ENCODE data around the gene MOSPD2.

Gene MOSPD2

DNA sequence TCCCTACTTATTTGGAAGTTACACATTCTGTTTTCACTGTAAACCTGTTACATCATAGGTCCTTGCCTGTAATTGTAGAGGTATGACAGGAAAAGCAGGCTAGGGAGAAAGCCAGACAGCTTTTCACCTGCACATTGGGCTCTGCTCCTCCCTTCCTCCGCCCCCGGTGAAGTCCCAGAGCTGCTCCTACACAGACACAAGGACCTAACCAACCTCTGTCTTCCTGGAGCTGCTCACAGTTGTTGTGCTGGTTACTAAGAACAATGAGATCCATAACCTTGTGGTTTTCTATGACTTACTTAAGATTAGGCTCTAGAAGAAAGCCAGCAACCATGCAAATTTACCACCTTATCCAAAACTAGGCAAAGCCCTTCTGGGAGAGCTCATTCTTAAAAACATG is 40.0 kb downstream of the MOSPD2 start:
- in situ Hi-C loops (cut with MboI; ENCODE audit: low sequenced_read_pairs), result no loop called here

- in situ Hi-C loops (cut with MboI; ENCODE audit: low sequenced_read_pairs), result no loop called here
Measured at GRCh38 chrX:14915596-14915995, 42.4 kb downstream of the MOSPD2 start.

DNA sequence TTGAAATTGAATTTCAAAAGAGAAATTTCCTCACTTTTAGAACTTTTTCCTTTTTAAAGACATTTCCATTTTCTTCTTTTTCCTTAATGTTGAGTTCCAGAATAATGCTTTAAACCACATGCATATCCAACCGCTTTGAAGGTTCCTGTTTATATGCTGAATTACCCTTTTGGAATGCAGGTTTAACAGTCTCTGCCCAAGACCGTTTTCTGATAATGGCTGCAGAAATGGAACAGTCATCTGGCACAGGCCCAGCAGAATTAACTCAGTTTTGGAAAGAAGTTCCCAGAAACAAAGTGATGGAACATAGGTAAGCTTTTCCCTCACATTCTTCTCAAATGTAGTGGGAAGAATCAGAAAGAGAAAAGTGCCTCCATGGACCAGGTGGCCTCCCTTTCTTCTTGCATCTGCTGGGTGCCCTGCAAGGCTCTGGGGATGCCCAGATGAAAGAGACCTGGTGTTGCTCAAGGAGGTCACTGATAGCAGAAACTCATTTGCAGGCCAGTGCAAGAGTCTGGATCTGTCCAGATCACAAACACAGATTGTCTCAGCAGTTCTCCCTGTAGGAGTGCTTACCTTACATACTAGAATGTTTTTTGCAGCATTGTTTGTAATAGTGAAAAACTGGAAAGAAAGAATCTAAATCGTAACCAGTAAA is 42.9 kb downstream of the MOSPD2 start:
- in situ Hi-C loops (cut with MboI; ENCODE audit: low sequenced_read_pairs), result no loop called here

- in situ Hi-C loops (cut with MboI; ENCODE audit: low sequenced_read_pairs), result no loop called here
Measured at GRCh38 chrX:14919407-14919806, 46.2 kb downstream of the MOSPD2 start.

DNA sequence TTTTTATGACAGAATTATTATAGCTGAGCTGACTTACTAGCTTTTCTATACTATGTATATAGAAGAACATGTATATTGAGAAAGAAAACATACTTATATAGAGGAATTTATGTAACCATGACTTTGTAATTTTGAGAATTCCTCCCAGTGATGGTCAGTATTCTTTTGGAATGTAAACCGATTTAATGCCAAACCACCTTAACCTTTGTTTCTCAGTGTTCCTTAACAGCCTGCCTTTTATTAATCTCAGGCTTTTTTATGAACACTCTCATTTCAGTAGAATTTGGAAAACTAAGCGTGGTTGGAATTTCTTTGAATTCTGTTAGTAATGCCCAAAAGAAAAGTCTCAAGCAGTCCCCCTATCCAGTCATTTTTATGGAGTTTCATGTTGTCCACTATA is 47.0 kb downstream of the MOSPD2 start:
- in situ Hi-C loops (cut with MboI; ENCODE audit: low sequenced_read_pairs), result no loop called here

DNA sequence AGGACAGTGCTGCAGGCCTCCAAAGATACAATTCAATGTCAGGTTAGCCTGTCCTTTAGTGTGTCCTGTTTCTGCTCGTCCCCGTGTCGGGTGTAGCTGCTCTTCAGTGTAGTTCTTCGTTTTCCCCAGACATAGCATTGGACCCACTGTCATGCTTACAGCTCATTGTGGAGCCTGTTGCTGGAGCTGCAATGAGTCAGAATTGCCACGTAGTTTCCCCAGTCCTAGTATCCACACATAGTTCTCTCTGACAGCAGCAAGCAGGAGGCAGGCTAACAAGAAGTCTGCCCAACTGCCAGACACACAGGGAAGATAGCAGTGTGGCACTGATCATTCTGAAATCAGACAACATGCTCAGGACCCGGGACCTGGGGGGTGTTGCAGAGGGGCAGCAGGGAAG is 49.2 kb downstream of the MOSPD2 start:
- in situ Hi-C loops (cut with MboI; ENCODE audit: low sequenced_read_pairs), result no loop called here

DNA sequence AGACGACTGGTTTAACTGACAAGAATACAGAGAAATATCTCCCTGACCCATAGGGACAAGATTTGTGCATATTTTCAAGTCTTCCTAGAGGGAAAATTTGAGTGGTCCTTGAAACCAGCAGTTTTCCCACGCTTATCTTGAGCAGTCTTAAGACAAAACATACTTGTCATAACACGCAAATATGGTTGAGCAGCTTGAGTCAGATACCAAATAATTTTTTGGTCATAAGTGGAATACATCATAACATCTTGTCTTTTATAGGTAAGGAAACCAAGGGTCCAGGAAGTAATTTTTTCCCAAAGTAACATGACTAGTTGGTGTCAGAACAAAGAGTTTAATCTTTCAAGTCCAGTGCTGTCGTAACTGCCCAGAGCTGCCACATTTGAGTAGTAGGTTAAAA is 50.5 kb downstream of the MOSPD2 start:
- in situ Hi-C loops (cut with MboI; ENCODE audit: low sequenced_read_pairs), result no loop called here

DNA sequence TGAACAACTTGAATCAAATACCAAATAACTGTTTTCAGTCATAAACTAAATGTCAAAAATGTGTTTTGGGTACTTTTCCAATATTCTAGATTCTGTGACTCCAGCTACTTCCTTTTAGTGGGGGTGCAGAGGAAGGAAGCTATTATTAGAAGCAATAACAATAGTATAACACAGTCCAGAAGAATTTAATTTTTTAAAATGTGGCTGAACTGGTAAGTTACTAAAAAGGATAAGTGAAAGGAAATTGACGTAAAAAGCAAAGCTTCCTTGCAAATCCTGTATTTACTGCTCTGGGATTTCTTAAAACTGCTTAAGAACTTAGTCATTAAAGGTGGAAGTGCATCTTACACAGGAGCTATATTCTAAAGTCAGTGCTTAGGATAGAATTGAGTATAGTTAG is 53.2 kb downstream of the MOSPD2 start:
- in situ Hi-C loops (cut with MboI; ENCODE audit: low sequenced_read_pairs), result no loop called here

GRCh38 chrX:14927401-14927800 is 54.2 kb downstream of the MOSPD2 start:
- in situ Hi-C loops (cut with MboI; ENCODE audit: low sequenced_read_pairs), result no loop called here

DNA sequence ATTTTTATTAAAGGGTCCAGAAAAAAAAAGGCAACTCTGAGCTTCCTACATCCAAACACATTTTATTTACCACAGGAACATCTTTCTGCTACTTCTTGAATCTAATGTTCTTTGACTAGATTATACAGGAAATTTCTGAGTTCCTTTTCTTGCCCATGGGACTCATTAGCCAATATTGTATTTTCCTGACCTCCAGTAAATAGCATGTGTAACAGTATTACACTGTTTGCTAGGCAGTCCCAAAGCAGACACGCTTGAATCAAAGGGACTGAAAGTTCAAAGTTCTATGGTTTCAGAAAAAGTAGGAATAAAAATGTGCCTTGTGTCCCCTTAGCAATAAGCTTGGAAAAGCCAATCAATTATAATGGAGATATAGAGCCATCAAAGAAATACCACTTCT is 57.4 kb downstream of the MOSPD2 start:
- in situ Hi-C loops (cut with MboI; ENCODE audit: low sequenced_read_pairs), result no loop called here

DNA sequence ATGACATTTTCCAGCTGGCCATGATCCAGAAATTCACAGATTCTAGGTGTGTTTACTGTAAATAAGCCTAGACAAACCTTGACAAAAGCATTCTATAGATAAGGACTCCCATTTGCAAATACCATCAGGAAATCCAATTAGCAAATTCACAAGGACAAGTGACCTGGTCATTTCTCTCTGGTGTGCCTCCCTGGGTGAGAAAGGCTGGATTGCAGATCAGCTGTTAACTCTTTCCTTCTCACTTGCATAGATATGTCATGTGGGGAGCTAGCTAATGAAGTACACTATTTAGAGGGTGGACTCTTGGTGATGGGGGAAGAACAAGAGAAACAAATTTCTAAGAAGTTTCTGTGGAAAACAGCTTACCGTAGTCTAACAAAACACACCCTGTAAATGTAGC is 58.9 kb downstream of the MOSPD2 start:
- in situ Hi-C loops (cut with MboI; ENCODE audit: low sequenced_read_pairs), result no loop called here

- in situ Hi-C loops (cut with MboI; ENCODE audit: low sequenced_read_pairs), result no loop called here
Measured at GRCh38 chrX:14934423-14934822, 61.2 kb downstream of the MOSPD2 start.

GRCh38 chrX:14936561-14936960 is 63.3 kb downstream of the MOSPD2 start:
- in situ Hi-C loops (cut with MboI; ENCODE audit: low sequenced_read_pairs), result no loop called here

DNA sequence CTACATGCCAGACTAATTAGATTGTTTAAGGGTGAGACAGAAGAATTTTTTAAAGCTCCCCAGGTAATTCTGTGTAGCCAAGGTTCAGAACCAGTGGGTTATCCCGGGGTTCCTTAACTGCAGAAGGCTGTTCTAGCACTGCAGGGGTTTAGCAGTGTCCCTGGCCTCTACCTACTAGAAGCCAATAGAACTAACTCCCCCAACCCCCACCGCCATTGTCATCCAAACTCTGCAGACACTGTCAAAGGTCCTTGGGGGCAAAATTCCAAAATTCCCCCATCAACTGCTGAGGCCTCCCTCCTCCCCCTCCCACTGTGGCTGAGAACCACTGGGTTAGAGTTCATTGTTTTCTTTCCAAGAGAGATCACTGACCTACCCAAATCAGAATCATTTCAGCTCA is 66.4 kb downstream of the MOSPD2 start:
- in situ Hi-C loops (cut with MboI; ENCODE audit: low sequenced_read_pairs), result no loop called here

- in situ Hi-C loops (cut with MboI; ENCODE audit: low sequenced_read_pairs), result no loop called here
Measured at GRCh38 chrX:14941301-14941700, 68.1 kb downstream of the MOSPD2 start.

GRCh38 chrX:14942341-14942740 is 69.1 kb downstream of the MOSPD2 start:
- in situ Hi-C loops (cut with MboI; ENCODE audit: low sequenced_read_pairs), result no loop called here

DNA sequence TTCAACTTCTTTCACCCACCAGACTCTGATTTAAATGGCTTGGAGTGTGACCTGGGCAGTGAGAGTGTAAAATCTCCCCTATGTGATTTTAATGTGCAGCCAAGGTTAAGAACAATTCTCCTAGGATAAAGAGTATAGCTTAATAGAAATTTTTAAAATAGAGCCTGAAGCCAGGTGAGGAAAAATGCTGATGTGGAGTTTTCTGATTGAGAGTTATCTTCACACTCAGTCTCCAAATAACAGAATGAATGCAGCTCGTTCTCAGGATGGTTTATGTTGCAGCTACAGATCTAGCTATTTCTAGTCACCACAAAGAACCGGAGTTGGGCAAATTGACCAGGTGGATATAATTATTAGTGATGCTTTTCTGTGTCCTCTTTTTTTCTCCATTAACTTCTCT is 70.7 kb downstream of the MOSPD2 start:
- in situ Hi-C loops (cut with MboI; ENCODE audit: low sequenced_read_pairs), result no loop called here

DNA sequence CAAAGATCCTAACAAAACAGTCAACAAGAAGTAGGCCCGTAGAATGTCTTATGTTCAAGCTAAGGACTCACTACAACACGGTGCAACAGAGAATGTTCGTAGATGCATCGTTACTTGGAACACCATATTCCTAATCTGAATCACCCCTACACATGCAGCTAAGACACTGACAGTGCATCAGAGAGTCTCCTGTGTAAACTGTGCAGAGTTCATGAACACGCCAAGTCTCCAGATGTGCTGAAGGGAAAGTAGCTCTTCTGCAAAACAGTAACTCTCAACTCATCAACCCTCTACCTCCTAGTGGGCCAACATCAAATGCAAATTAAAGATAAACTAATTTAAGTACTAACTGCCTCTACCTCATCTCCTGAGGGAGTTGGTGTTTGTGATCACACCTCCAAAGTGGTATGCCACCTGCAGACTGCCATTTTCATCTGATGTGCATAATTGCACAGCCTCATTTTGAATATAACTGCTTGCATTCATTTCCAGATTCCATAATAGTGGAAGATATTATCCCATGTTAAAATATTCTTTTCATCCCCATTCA is 73.5 kb downstream of the MOSPD2 start:
- in situ Hi-C loops (cut with MboI; ENCODE audit: low sequenced_read_pairs), result no loop called here

- in situ Hi-C loops (cut with MboI; ENCODE audit: low sequenced_read_pairs), result no loop called here
Measured at GRCh38 chrX:14948691-14949090, 75.5 kb downstream of the MOSPD2 start.

- in situ Hi-C loops (cut with MboI; ENCODE audit: low sequenced_read_pairs), result no loop called here
Measured at GRCh38 chrX:14956813-14957582, 83.8 kb downstream of the MOSPD2 start.

- in situ Hi-C loops (cut with MboI; ENCODE audit: low sequenced_read_pairs), result no loop called here
Measured at GRCh38 chrX:14963447-14964236, 90.4 kb downstream of the MOSPD2 start.

GRCh38 chrX:14964500-14964899 is 91.3 kb downstream of the MOSPD2 start:
- in situ Hi-C loops (cut with MboI; ENCODE audit: low sequenced_read_pairs), result no loop called here
